Stimulated activated CD4-positive, alpha-beta T cell treated with anti-CD3 and anti-CD28 coated beads, Interleukin-12 subunit alpha, Interleukin-12 subunit beta, amount 100 ng/mL, for 4 hours (primary cell): Measurements from ENCODE around the gene RNF10.
"Not testable (repeated sequence)": the region's sequence is repeated elsewhere in the genome, so short reads cannot be mapped to it uniquely, and the experiment has no call there.

Experiments used
- DNase-seq: peaks from one replicate; pipeline ENCODE4 v3.0.0-alpha.2; 2020

The RNF10 gene

GRCh38 chr12:120534203-120534702, at the start of gene RNF10:
RNF10 (plus strand) TSS chr12:120534356; CDS start chr12:120534812, 456 bp downstream.
- peak; percentile 57 for DNase-seq

DNA sequence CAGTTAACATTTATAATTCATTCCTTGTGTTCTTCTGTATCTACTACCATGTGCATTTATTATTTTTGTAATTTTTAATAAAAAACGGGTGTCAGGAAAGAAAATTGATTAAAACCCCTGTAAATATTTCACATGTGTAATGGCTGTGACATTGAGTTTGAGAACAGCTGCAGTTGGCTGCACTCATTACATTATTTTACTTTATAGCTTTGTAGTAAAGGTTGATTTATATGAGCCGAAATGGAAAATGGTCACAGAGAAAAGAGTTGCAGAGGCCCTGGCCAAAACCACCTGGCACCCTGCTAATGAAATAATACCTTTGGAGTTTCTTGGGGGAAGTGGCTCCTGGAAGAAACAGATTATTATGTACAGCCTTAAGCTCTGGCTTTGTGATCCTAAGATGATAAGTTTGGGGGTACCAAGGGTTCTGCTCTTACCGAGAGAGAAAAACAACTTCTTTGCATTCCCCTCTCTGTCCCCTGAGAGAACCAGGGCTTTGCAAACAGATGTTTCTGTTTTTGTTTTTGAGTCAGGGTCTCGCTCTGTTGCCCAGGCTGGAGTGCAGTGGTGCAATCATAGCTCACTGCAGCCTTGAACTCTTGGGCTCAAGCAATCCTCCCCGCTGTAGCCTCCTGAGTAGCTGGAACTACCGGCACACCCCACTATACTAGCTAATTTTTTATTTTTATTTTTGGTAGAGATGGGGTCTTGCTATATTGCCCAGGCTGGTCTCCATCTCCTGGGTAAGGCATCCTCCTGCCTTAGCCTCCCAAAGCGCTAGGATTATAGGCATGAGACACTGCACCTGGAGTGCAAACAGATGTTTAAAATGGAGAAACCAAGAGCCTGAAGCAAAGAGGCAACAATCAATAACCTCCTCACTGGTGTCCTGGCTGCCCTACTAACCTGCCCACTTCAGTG, 47.9 kb upstream of the RNF10 start:
- DNase-seq: no peak

DNA sequence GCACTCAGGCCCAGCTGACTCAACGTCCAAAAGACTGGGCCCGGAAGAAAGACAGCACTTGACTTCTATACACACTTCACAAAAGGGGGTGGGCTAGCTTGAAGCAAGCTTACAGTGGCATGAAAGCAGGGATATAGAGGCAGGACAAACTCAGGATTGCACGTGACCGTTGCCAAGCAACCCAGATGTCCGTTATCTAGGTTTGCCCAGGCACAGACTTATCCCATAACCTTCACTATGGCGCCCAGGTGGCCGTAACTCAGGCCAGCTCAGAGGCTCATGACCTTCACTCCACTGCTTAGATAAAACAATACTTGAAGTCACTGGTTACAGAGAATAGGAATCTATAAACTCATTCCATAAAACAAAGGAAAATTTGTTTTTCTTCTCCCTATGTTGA, 46.6 kb upstream of the RNF10 start:
- not testable (repeated sequence) for DNase-seq

DNA sequence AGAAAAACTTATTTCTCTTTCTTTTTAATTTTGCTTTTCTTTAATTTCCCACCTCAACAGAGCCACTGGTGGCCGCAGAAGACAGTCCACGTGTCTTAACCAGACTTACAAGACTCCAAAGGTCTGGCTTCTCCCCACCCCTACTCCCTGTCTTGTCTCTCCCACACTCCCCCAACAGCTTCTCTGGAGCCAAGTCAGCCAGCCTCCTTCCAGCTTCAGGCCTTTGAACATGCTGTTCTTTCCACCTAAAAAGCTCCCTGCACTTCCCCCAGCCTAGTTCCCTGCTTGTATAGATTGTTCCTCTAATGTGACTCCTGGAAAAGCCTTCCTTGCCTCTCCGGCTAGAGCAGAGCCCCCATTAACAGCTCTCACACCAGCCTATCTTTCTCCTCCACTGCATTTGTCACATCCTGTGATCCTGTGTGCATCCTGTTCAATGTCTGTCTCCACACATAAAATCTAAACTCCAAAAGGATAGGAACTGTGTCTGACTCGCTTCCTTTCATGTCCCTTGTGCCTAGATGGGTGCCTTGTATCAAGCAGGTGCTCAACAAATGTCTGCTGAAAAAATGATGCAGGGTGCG, 46.0 kb upstream of the RNF10 start:
- DNase-seq: no peak

DNA sequence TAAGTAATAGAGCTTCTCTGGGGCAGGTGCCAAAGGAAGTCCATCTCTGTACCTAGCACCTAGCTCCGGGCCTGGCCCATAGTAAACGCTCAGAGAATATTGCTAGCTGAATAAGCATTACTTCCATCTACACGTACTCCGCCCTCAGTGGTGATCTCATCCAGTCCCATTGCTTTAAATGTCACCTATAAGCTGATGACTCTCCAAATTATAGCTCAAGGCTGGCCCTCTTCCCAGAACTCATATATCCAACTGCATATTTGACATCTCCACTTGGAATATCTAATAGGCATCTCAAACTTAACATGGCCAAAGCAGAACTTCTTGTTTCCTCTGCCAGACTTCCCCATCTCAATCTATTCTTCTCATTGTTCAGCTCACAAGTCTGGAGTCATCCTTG, 45.1 kb upstream of the RNF10 start:
- DNase-seq: no peak

GRCh38 chr12:120490325-120490724, 43.8 kb upstream of the RNF10 start:
- no peak for DNase-seq

DNA sequence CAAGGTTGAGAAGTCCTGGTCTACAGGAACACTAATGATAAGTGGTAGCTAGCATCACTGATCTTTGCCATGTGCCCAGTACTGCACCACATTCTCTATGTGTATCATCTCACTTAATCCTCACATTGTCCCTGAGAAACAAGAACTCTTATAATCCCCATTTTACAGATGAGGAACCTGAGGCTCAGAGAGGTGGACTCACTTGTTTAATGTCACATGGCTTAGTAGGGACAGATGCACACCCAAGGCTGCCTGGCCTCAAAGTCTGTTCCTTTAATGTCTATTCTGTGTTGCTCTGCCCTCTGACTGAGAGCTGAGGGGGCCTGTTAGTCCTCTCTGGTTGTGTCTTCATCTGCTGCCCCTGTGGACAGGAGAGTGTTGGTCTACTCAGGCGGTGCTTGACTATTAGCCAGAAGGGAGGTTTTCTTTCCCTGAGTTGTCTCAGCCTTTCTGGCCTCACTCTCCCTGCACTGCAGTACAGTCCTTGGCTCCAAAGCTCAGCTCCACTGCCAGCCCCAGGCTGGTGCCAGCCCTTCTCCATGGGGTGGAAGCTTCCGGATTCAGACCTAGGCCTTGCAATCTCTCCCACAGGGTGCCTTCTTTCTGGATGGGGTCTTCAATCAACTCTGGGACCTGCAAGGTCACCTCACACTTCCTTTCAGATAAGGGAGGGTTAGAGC, 43.2 kb upstream of the RNF10 start:
- DNase-seq: no peak

DNA sequence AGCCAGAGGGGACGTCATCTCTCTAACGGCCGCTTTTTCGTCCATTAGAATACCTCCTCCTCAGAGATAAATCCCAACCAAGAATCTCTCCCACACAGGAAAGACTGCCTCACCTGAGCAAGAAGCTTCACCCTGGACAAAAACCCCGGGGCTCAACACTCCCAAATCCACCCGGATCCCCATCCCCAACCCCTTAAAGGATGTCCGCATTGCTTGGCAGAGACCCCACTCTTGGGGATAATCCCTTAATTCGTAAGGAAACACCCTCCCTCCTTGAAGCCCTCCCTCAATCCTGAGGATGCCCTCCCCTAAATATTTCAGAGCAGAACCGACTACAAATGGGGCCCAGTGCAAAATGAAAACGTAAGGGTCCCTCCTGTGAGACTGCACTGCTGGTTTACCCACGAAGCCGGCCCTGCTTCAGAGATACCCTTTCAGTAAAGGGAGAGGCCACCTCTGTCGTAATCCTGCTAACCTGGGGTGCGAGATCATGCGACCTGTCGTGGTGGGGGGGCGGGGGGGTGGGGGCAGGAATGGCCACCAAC, 38.9 kb upstream of the RNF10 start:
- no peak for DNase-seq

DNA sequence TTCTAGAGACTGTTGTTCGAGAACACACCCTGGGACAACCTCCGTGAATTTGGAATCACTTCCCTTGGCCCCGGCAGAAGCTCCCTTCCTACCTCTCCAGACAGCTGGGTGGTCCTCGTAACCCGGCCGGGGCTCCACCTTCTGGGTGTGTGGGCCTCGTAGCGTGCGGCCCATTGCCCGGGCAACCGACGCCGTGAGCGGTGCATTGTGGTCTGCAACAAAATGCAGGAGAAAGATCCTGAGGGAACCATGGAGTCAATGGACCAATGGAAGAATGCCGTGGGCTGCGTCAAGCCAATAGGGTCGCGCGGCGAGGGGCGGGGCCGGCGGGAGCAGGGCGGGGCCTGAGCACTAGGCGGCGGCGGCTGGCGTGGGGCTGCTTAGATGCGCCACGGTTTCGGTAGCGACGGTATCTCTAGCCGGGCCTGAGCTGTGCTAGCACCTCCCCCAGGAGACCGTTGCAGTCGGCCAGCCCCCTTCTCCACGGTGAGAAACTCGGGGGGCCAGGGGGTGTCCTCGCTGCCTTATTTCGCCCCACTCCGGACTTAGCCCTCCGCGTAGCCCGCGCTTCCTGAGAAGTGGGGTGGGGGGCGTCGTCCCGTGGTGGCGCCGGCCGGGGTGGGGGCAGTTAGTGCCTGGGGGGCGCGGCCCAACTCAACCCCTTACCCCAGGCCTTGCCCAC, 38.3 kb upstream of the RNF10 start, which contains the start of gene DYNLL1:
Gene DYNLL1 (plus strand): TSS at position 383 of the 682 bp plus-strand sequence. CDS start 309 bp downstream, outside the sequence.
- peak; percentile 98 for DNase-seq

GRCh38 chr12:120496413-120497340, 37.5 kb upstream of the RNF10 start:
- peak; percentile 42 for DNase-seq

GRCh38 chr12:120497524-120498150, 36.5 kb upstream of the RNF10 start:
- no peak for DNase-seq

DNA sequence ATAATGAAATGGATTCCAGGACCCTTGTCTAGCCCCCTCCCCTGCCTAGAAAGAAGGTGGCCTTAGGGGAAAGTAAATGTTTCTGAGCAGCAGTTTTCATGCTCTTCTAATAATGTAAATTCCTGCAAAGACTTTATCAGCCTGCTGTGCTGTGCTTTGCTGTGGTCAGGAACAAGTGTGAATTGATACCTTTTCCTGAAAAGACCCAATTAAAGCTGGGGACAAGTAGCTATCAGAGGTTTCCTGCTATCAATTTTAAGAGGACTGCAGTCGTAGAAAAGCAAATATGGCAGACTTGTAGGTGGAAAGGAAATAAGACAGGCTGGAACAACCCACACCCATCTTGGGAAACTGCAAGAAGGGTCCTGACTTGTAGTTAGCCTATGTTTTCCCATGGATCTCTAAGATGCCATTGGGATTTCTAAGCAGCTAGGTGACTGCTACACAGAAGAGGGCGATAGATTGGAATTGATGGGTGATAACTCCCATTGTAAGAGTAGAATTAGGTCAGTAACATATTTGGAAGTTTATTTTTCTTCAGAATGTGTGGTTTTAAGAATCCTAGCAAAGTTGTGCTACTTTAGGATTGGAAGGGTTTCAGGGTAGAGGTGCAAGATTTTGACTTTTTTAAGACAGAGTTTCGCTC, 35.2 kb upstream of the RNF10 start:
- no peak for DNase-seq

- no peak for DNase-seq
Measured at GRCh38 chr12:120500581-120500980, 33.6 kb upstream of the RNF10 start.

- DNase-seq: no peak
Measured at GRCh38 chr12:120504587-120504986, 29.6 kb upstream of the RNF10 start.

DNA sequence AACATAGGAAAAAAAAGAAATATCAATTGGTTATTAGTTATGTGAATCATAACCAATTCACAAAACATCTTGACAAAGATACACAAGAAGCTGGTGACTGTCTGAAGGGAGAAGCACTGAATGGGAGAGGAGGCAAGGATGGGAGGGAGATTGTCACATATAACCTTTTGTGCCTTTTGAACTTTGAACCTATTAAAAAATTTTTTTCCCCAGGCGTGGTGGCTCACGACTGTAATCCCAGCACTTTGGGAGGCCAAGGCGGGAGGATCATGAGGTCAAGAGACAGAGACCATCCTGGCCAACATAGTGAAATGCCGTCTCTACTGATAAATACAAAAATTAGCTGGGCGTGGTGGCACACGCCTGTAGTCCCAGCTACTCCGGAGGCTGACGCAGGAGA, 25.6 kb upstream of the RNF10 start:
- DNase-seq: no peak

DNA sequence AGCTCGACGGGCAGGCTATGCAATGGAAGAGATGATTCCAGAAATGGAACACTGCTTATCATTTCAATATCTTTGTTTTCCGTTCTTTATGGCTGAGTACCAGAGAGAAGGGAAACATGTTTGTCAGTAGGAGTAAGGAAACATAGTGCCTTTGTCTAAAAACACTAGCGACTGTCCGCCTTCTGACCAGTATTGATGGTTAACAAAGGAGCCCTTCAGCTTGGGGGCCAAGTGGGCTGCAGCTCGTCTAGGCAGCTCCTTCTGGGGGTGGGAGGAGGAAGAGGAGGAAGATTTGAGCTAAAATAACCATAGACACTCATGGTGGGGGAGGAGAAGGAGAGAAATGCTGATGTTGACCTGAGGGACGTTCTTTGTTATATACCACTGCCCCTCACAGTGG, 20.2 kb upstream of the RNF10 start:
- no peak for DNase-seq

DNA sequence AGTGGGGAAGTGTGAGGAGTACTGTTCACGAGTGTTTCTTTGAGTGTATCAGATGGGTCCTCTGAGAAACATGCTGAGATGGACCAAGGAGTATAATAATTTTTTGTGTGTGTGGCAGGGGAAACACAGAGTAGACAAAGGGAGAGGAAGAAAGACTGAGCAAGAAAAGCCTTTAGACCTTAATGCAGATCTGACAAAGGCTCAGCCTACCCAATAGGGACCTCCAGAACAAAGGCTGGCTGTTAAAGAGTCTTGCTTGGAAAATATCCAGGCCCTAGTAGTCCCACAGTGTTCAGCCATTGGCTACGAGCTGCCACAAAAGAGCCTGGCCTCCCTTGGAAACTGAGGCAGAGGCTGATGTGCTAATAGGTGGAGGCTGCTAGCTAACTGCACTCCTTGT, 18.7 kb upstream of the RNF10 start:
- no peak for DNase-seq

- DNase-seq: not testable (repeated sequence)
Measured at GRCh38 chr12:120519324-120519723, 14.8 kb upstream of the RNF10 start.

- DNase-seq: no peak
Measured at GRCh38 chr12:120522568-120522967, 11.6 kb upstream of the RNF10 start.

- DNase-seq: peak; percentile 82
Measured at GRCh38 chr12:120528861-120529525, 5.2 kb upstream of the RNF10 start, which contains the start of gene COQ5. COQ5 (minus strand) TSS chr12:120529158; CDS start chr12:120529141, 17 bp downstream.
